A549 (cell line): ENCODE measurements around the gene PARD6G. TPM values are rescaled to one million over a fixed set of nuclear protein-coding genes. Genes with fewer than 3 reads are reported as not detected.
"Not testable (repeated sequence)": the region's sequence is repeated elsewhere in the genome, so short reads cannot be mapped to it uniquely, and the experiment has no call there.

ENCODE experiments used
- ATAC-seq, 2 experiments: fragments of 200-7000 bp in 1 of 2; fragments of >200 bp in 1 of 2; cut with Nextera tagmentation in 1 of 2; cut with Tn5 transposase in 1 of 2; 3 replicates each; pipeline versions ENCODE4 v1.8.0 to v1.9.1; 2018 to 2020; ENCODE audit warnings: mild to moderate bottlenecking in 1 of 2, moderate library complexity in 1 of 2
- CTCF ChIA-PET: fragments of 300-600 bp; sonication (Branson Sonifier 250); formaldehyde crosslinking; extraction: SDS; loops from one replicate; lab custom pipeline; 2021; ENCODE audit warnings: antibody characterized with exemption, inconsistent platforms; lab: Yijun Ruan, JAX
- POLR2A ChIA-PET: fragments of 350-600 bp; formaldehyde crosslinking; extraction: SDS; loops from one replicate; lab custom pipeline; 2021; ENCODE audit warnings: antibody characterized with exemption, inconsistent platforms; lab: Yijun Ruan, JAX
- DNase-seq, 2 experiments: peaks; one replicate each; pipeline versions ENCODE4 v3.0.0 to v3.0.0-alpha.2; 2011 to 2016; ENCODE audit warnings: low read depth in 1 of 2, low spot score in 1 of 2
- FAIRE-seq: peaks from 2 replicates; lab custom pipeline; 2011; peaks lifted over from hg19 to GRCh38; lab: Jason Lieb, UNC
- H3K27ac ChIP-seq, 2 experiments: fragments of >200 bp; sonication (Bioruptor Twin); formaldehyde crosslinking; 3 replicates each; pipeline ENCODE4 v1.5.1; 2016 to 2017
- H3K4me1 ChIP-seq: fragments of >200 bp; sonication (Bioruptor Twin); formaldehyde crosslinking; 3 replicates; pipeline ENCODE4 v1.6.1; 2016
- H3K4me2 ChIP-seq: fragments of >200 bp; sonication (Bioruptor Twin); formaldehyde crosslinking; 3 replicates; pipeline ENCODE4 v1.6.1; 2016
- H3K4me3 ChIP-seq: fragments of >200 bp; sonication (Bioruptor Twin); formaldehyde crosslinking; 3 replicates; pipeline ENCODE4 v1.5.1; 2016
- H3K9me3 ChIP-seq: fragments of >200 bp; sonication (Bioruptor Twin); formaldehyde crosslinking; 3 replicates; pipeline ENCODE4 v1.6.1; 2016
- ATOH8 ChIP-seq: fragments of 250-450 bp; sonication (Bioruptor Pico); IDR thresholded peaks from 2 replicates; pipeline ENCODE4 v1.5.0; 2020; ENCODE audit warnings: low read depth, mild to moderate bottlenecking, moderate library complexity
- CTCF ChIP-seq: fragments of >200 bp; sonication (Bioruptor Twin); formaldehyde crosslinking; IDR thresholded peaks from 3 replicates; pipeline ENCODE4 v1.5.1; 2016
- HDAC2 ChIP-seq: fragments of 200-600 bp; sonication (generic); IDR thresholded peaks from 2 replicates; pipeline ENCODE4 v1.6.1; 2016
- HES2 ChIP-seq: fragments of >200 bp; sonication (Bioruptor Twin); formaldehyde crosslinking; IDR thresholded peaks from 2 replicates; pipeline ENCODE4 v1.6.1; 2016
- HOXA7 ChIP-seq: fragments of 250-450 bp; sonication (Bioruptor Pico); IDR thresholded peaks from 2 replicates; pipeline ENCODE4 v1.5.0; 2020; ENCODE audit warnings: mild to moderate bottlenecking, moderate library complexity
- JUNB ChIP-seq: fragments of >200 bp; sonication (Bioruptor Twin); formaldehyde crosslinking; IDR thresholded peaks from 2 replicates; pipeline ENCODE4 v1.6.1; 2016
- KDM5A ChIP-seq: fragments of 200-600 bp; sonication (generic); IDR thresholded peaks from 2 replicates; pipeline ENCODE4 v1.6.1; 2016; ENCODE audit warnings: antibody characterized with exemption, mild to moderate bottlenecking
- MYC ChIP-seq: IDR thresholded peaks from 2 replicates; pipeline ENCODE4 v1.6.1; 2012; ENCODE audit warnings: mild to moderate bottlenecking, inconsistent platforms, low read length, improper control_type of control experiment, borderline replicate concordance
- NFE2L2 ChIP-seq: fragments of 150-350 bp; conservative IDR thresholded peaks from 2 replicates; pipeline ENCODE4 v1.6.1; 2014; ENCODE audit warnings: low read length
- PHF8 ChIP-seq: fragments of 200-600 bp; sonication (generic); IDR thresholded peaks from 2 replicates; pipeline ENCODE4 v1.6.1; 2016; ENCODE audit warnings: low read depth, mild to moderate bottlenecking, antibody characterized with exemption, moderate library complexity, borderline replicate concordance
- POLR2AphosphoS2 ChIP-seq: conservative IDR thresholded peaks from 2 replicates; pipeline ENCODE4 v1.6.1; 2012; ENCODE audit warnings: low read length, improper control_type of control experiment, inconsistent platforms
- RNF2 ChIP-seq: fragments of 200-600 bp; sonication (generic); IDR thresholded peaks from 2 replicates; pipeline ENCODE4 v1.6.1; 2016; ENCODE audit warnings: low read depth, mild to moderate bottlenecking, antibody characterized with exemption, moderate library complexity, borderline replicate concordance
- SMC3 ChIP-seq: fragments of >200 bp; sonication (Bioruptor Twin); formaldehyde crosslinking; IDR thresholded peaks from 3 replicates; pipeline ENCODE4 v1.6.1; 2018; ENCODE audit warnings: inconsistent platforms
- USF2 ChIP-seq: fragments of 450-650 bp; IDR thresholded peaks from 2 replicates; pipeline ENCODE4 v1.6.1; 2014; ENCODE audit warnings: antibody characterized with exemption
- ZSCAN20 ChIP-seq: fragments of 250-450 bp; sonication (Bioruptor Pico); IDR thresholded peaks from 2 replicates; pipeline ENCODE4 v1.8.0; 2022; ENCODE audit warnings: mild to moderate bottlenecking, moderate library complexity
- WGBS: methylation state at CpG from one replicate; pipeline ENCODE4 v1.1.6; 2017; ENCODE audit errors: missing lambda C conversion rate; 5-methylcytosine and 5-hydroxymethylcytosine counted together
- polyA plus RNA-seq, 4 experiments: library from polyadenylated mRNA; depleted of rRNA in 3 of 4; stranded (reverse); fragments of >200 nt; fragmentation: RNase III in 1 of 4; extraction: RNeasy Plus Mini Kit Qiagen cat#74134 plus additional on column Dnase treatment in 1 of 4; gene quantifications; 2 replicates in 3 of 4; 3 replicates in 1 of 4; pipeline ENCODE4 v1.2.3, GENCODE V29; 2011 to 2017
- TF ChIP-seq, protein P1 (sequence below): fragments of 250-450 bp; sonication (Bioruptor Pico); IDR thresholded peaks from 2 replicates; pipeline ENCODE4 v1.5.0; 2021; ENCODE audit warnings: mild to moderate bottlenecking, moderate library complexity, borderline replicate concordance
- TF ChIP-seq, protein P2 (sequence below): fragments of 150-350 bp; IDR thresholded peaks from 2 replicates; pipeline ENCODE4 v1.6.1; 2014; ENCODE audit warnings: low read depth, mild to moderate bottlenecking, low read length

The PARD6G gene
- polyA plus RNA-seq, 2 of the 4 experiments (the other 2 are of a cell fraction), result 1.6 to 2.3 TPM

DNA sequence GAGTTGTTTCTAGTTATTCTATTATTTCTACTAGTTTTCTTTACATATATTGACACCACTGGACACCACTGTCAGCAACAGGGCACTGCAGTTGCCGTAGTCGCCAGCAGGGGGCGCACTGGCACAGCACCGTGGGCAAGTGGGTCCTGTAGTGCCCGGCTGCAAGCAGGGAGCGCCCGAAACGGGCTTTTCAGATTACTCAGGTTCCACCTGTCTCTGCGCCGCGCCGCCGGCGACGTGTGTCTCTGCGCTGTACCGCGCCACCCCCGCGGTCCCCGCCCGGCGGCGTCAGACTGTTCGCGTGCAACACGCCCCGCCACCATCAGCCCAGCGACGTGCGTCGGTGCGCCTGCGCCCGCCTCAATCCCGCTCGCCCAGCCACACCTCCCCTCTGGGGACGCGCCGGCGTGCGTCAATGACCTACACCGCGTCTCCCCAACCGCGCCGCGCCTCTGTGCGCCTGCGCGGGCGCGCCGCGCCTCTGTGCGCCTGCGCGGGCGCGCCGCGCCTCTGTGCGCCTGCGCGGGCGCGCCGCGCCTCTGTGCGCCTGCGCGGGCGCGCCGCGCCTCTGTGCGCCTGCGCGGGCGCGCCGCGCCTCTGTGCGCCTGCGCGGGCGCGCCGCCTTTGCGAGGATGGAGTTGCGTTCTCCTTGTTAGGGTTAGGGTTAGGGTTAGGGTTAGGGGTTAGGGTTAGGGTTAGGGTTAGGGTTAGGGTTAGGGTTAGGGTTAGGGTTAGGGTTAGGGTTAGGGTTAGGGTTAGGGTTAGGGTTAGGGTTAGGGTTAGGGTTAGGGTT is 15.1 kb upstream of the PARD6G start:
- H3K27ac ChIP-seq, result not testable (repeated sequence)
- TF ChIP-seq CTCF, result 0 out of 3 replicates have a peak, but pooled peaks have one; percentile 14
- TF ChIP-seq, all 56 proteins: peak for 1; not testable (repeated sequence) for 55
- FAIRE-seq, ATAC-seq, H3K4me3 ChIP-seq, H3K9me3 ChIP-seq, POLR2A ChIA-PET, H3K4me1 ChIP-seq, H3K4me2 ChIP-seq: not testable (repeated sequence)
- CTCF ChIA-PET, result interaction anchor here (1.1 kb wide), 1 partner anchor 62 kb away, joined by 3 read pairs; no protein-coding TSS in a partner anchor
- 93% methylated on average over 85 of the region's 91 CpGs for WGBS
- peak in 1 of 2 experiments; percentile 25 for DNase-seq

DNA sequence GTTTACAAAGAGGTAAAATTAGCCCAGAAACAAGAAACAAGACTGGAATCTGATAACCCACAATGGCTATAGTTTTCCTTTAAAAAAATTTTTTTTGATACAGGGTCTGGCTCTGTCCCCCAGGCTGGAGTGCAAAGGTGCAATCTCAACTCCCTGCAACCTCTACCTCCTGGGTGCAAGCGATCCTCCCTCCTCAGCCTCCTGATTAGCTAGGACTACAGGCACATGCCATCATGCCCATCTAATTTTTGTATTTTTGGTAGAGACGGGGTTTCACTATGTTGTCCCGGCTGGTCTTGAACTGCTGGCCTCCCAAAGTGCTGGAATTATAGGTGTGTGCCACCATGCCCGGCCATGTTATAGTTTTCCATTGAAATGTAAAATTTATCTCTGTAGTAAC is 12.3 kb upstream of the PARD6G start:
- POLR2A ChIA-PET, result no interaction called here

More for the DNA sequence above, 12.3 kb upstream of the PARD6G start:
- no peak overlapping the region for H3K4me2 ChIP-seq
- CTCF ChIA-PET, result interaction anchor here (0.8 to 2.1 kb wide), 3 partner anchors 59 to 173 kb away, joined by 3 to 7 read pairs (median 3); no protein-coding TSS in a partner anchor
- no peak overlapping the region for H3K4me3 ChIP-seq
- no peak overlapping the region for H3K27ac ChIP-seq
- H3K9me3 ChIP-seq, result no peaks in the 10 kb centered on the region
- WGBS, result 20% methylated on average over 4 of the region's 4 CpGs
- no peak for DNase-seq
- no peak for TF ChIP-seq HOXA7
- no peak for TF ChIP-seq RNF2
- no peak for TF ChIP-seq HDAC2
- no peak for TF ChIP-seq KDM5A
- no peak for TF ChIP-seq JUNB
- no peak for TF ChIP-seq CTCF
- TF ChIP-seq ZSCAN20 (CRISPR knock-in tag), result no peak
- no peak for TF ChIP-seq NFE2L2
- TF ChIP-seq SMC3, result no peak
- no peak for TF ChIP-seq ATOH8 (CRISPR knock-in tag)
- TF ChIP-seq HES2, result no peak
- TF ChIP-seq, protein P1, sequence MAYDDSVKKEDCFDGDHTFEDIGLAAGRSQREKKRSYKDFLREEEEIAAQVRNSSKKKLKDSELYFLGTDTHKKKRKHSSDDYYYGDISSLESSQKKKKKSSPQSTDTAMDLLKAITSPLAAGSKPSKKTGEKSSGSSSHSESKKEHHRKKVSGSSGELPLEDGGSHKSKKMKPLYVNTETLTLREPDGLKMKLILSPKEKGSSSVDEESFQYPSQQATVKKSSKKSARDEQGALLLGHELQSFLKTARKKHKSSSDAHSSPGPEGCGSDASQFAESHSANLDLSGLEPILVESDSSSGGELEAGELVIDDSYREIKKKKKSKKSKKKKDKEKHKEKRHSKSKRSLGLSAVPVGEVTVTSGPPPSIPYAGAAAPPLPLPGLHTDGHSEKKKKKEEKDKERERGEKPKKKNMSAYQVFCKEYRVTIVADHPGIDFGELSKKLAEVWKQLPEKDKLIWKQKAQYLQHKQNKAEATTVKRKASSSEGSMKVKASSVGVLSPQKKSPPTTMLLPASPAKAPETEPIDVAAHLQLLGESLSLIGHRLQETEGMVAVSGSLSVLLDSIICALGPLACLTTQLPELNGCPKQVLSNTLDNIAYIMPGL (CRISPR knock-in tag), result no peak
- no peak for TF ChIP-seq PHF8
- TF ChIP-seq USF2, result no peak
- no peak for TF ChIP-seq MYC
- TF ChIP-seq POLR2AphosphoS2, result no peak
- TF ChIP-seq, protein P2, sequence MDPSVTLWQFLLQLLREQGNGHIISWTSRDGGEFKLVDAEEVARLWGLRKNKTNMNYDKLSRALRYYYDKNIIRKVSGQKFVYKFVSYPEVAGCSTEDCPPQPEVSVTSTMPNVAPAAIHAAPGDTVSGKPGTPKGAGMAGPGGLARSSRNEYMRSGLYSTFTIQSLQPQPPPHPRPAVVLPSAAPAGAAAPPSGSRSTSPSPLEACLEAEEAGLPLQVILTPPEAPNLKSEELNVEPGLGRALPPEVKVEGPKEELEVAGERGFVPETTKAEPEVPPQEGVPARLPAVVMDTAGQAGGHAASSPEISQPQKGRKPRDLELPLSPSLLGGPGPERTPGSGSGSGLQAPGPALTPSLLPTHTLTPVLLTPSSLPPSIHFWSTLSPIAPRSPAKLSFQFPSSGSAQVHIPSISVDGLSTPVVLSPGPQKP, result no peak
- TF ChIP-seq, all 56 proteins: peak for 0
- ATAC-seq, result no peak
- no peak for FAIRE-seq
- H3K4me1 ChIP-seq, result no peaks in the 10 kb centered on the region
